A673 (cell line): Measurements from ENCODE around the gene NR1D1.

ENCODE experiments used
- EZH2 ChIP-seq: fragments of 200-600 bp; sonication (generic); IDR thresholded peaks from 2 replicates; pipeline ENCODE4 v1.6.1; 2017; ENCODE audit warnings: borderline replicate concordance, low read depth, mild to moderate bottlenecking, mixed read lengths, antibody characterized with exemption, low read length; ENCODE audit not compliant: poor library complexity, severe bottlenecking
- TF ChIP-seq, protein P1 (sequence below): fragments of 300-800, 200-600 bp; sonication (generic); conservative IDR thresholded peaks from 2 replicates; pipeline ENCODE4 v1.5.1; 2017; ENCODE audit warnings: low read depth, mild to moderate bottlenecking, antibody characterized with exemption, low read length, moderate library complexity, mixed read lengths

DNA sequence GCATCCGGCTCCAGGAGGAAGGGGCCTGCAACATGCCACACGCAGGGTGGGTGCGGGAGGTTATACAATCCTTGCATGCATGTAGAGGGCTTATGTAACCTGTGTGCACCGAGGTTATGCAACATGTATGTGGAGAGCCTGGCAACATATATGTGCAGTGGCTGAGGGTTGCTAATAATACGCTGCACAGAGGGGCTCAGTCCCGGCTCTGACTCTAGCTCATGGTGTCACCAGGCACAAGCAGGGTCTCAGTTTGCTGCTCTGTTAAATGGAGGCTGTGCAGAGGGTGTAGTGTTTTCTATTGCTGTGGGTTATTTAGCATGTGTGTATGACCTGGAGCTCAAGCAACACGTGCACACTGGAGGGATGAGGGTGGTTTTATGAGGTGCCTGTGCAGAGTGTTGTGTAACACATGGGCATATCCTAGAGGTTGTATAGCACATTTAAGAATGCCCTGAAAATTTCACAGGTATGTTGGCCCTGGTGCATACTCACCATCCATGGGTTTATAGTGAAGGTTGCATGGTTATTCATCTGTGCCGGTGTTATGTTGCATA, 24.4 kb downstream of the NR1D1 start:
- TF ChIP-seq, protein P1, sequence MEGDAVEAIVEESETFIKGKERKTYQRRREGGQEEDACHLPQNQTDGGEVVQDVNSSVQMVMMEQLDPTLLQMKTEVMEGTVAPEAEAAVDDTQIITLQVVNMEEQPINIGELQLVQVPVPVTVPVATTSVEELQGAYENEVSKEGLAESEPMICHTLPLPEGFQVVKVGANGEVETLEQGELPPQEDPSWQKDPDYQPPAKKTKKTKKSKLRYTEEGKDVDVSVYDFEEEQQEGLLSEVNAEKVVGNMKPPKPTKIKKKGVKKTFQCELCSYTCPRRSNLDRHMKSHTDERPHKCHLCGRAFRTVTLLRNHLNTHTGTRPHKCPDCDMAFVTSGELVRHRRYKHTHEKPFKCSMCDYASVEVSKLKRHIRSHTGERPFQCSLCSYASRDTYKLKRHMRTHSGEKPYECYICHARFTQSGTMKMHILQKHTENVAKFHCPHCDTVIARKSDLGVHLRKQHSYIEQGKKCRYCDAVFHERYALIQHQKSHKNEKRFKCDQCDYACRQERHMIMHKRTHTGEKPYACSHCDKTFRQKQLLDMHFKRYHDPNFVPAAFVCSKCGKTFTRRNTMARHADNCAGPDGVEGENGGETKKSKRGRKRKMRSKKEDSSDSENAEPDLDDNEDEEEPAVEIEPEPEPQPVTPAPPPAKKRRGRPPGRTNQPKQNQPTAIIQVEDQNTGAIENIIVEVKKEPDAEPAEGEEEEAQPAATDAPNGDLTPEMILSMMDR = no peak
- no peak for TF ChIP-seq EZH2
